HG02798 (cell line): ENCODE data around the gene OR4N2.
"Not testable (repeated sequence)": the region's sequence is repeated elsewhere in the genome, so short reads cannot be mapped to it uniquely, and the experiment has no call there.

Experiments used
- ATAC-seq: cut with Tn5 transposase; IDR thresholded peaks from one replicate; pipeline ENCODE4 v1.9.1; 2021; ENCODE audit warnings: mild to moderate bottlenecking; ENCODE audit not compliant: unreplicated experiment, poor library complexity

The OR4N2 gene, protein sequence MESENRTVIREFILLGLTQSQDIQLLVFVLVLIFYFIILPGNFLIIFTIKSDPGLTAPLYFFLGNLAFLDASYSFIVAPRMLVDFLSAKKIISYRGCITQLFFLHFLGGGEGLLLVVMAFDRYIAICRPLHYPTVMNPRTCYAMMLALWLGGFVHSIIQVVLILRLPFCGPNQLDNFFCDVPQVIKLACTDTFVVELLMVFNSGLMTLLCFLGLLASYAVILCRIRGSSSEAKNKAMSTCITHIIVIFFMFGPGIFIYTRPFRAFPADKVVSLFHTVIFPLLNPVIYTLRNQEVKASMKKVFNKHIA

DNA sequence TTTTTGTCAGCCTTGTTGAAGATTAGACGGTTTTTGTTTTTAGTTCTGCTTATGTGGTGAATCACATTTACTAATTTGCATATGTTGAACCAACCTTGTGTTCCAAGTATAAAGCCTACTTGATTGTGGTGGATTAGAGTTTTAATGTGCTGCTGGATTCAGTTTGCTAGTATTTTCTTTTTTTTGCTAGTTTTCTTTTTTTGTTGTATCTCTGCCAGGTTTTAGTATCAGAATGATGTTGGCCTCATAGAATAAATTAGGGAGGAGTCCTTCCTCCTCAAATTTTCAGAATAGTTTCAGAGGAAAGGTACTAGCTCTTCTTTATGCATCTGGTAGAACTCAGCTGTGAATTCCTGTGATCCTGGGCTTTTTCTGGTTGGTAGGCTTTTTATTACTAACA, at the start of gene OR4N2:
Gene OR4N2, plus strand, starts transcription at position 301 of the 400 bp plus-strand sequence. CDS start 23,679 bp downstream, outside the sequence.
- not testable (repeated sequence) for ATAC-seq

GRCh38 chr14:19754172-19754571, 49.4 kb upstream of the OR4N2 start:
- no peak for ATAC-seq

DNA sequence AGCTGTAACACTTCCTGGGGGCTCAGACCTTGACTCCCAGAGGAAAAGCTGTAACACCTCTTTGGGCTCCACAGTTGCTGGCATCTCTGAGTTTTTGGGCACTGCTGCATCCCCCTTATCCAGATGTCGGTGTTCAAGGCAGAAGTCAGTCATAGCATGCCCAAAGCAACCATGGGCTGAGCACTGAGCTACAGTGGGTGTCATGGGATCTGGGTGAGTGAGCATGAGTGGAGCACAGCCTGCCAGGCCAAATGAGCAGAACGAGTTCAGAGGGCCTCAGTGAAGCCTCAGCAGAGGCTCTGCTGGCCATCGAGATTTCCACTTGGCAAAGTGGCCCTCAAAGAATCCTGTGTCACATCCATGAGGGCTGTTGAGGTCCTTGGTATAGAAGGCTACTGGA, 32.1 kb upstream of the OR4N2 start:
- ATAC-seq = not testable (repeated sequence)

GRCh38 chr14:19771895-19772430, 31.6 kb upstream of the OR4N2 start:
- ATAC-seq = no peak

DNA sequence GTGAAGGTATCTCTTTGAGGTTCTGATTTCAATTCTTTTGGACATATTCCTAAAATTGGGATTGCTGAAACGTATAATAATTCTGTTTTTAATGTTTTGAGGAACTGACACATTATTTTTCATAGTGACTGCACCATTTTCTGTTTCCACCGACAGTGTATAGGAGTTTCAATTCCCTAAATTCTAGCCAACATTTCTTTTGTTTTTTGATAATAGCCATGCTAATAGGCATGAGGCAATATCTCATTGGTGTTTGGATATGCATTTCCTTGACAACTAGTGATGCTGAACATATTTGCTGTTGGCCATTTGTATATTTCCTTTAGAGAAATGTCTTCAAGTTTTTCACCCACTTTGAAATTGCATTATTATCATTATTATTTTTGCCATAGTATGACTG, 31.1 kb upstream of the OR4N2 start:
- not testable (repeated sequence) for ATAC-seq

GRCh38 chr14:19773204-19773603, 30.4 kb upstream of the OR4N2 start, which contains the start of gene OR4M1:
Gene OR4M1 (plus strand): TSS chr14:19773504. CDS start chr14:19780323, 6,819 bp downstream.
- ATAC-seq = not testable (repeated sequence)

- ATAC-seq = no peak
Measured at GRCh38 chr14:19775587-19775986, 28.0 kb upstream of the OR4N2 start.

DNA sequence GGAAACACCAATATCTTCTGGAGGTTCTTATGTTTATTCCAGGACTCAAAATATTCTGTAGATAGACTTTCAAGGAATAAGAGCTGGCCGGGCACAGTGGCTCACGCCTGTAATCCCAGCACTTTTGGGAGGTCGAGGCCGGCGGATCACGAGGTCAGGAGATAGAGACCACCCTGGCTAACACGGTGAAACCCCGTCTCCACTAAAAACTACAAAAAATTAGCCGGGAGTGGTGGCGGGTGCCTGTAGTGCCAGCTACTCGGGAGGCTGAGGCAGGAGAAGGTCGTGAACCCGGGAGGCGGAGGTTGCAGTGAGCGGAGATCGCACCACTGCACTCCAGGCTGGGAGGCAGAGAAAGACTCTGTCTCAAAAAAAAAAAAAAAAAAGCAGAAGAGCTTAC, 17.7 kb upstream of the OR4N2 start:
- ATAC-seq = not testable (repeated sequence)

DNA sequence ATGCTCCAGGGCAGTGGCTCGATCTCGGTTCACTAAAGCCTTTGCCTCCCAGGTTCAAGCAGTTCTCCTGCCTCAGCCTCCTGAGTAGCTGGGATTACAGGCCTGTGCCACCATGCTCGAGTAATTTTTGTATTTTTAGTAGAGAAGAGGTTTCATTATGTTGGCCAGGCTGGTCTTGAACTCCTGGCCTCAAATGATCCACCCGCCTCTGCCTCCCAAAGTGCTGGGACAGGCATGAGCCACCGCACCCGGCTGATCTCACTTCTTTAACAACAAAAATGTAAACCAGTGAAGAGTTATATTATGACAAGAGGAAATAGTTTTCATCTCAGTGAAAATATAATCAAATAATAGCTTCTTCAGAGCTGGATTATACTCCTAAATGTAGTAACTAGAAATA, 16.3 kb upstream of the OR4N2 start:
- not testable (repeated sequence) for ATAC-seq

- ATAC-seq = not testable (repeated sequence)
Measured at GRCh38 chr14:19788150-19788549, 15.4 kb upstream of the OR4N2 start.

GRCh38 chr14:19796520-19797108, 7.0 kb upstream of the OR4N2 start:
- not testable (repeated sequence) for ATAC-seq

GRCh38 chr14:19799880-19800279, 3.7 kb upstream of the OR4N2 start:
- no peak for ATAC-seq

DNA sequence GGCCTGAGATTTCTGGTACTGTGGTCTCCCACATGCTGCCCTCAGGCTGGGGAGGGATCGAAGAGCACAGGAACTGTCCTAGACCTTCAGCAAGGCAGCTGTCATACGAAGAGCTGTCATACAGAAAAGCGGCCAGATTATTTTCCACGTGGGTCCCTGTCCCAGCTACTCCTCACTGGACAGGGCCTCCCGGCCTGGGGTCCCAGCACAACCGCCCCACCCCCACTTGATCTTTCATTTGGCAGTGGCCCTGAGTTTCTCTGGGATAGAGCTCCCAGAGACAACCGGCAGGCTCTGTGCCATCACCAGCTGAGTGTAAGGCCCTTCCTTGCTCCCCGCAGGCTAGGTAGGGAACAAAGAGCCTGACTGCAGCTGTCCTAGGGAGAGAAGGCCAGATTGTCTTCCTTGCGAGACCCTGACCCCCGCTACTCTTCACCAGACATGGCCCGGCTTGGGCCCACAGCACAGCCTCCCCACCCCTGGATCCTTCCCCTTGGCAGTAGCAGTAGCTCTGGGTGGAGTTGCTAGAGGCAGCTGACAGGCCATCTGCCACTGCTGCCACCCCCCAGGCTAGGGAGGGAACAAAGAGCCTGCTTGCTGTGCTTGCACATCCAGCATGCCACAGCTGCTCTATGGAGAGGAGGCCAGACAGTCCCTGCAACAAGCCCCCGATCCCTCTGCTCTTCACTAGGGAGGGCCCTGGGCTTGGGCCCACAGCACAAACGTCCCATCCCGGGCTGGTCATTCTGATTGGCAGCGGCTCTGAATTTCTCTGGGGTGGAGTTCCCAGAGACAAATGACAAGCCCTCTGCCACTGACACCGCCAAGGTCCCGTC, 3.1 kb upstream of the OR4N2 start:
- ATAC-seq = no peak

DNA sequence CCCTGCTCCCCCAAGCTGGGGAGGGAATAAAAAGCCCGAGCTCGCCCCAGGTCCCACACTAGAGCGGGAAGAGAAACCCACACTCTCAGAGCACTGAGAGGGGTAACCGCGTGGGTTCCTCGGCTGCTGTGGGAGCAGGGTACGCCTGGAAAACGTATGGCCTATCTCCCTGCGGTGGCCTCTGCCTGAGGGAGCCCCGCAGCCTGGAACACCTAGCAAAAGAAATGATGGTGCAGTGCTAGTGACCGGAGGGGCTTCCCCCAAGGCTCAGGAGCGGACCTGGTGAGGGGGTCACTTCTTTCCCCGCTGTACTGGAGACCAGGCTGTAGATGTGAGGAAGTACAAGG, 2.5 kb upstream of the OR4N2 start:
- ATAC-seq = no peak

DNA sequence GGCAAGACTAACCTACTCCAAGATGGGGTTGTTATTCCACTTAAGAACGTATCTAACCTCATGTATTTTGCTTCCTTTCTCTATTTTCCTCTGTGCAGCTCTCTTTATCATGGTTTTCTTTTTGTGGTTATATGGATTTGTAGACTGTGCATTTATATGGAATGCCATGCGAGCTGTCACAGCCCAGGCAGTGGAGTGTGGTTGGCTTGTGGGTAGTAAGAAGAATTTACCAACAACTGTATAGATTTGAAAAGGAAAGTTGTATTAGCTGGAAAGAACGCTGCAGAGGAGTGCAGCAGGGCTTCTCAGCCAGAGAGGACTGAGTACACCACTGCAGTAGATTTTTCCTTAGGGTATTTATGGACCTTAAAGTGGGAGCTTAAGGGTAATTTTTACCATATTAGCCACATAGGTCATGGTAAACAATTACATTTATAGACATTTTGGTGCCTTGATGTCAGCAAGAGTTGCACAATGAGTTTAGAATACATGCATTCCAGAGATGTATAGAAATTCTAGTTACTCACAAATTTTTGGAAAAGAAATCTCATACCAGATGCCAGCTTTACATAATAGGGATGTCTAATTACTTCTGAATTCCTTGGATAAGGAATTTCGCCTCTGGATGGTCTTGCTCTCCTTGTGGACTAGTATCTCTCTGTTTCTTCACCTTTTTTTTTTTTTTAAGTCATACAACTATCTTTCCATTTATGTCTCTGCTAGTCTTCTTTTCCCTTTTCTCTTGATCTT, 9.8 kb downstream of the OR4N2 start:
- not testable (repeated sequence) for ATAC-seq

- ATAC-seq = not testable (repeated sequence)
Measured at GRCh38 chr14:19819879-19820278, 16.3 kb downstream of the OR4N2 start.

- ATAC-seq = not testable (repeated sequence)
Measured at GRCh38 chr14:19821016-19821415, 17.4 kb downstream of the OR4N2 start.

- no peak for ATAC-seq
Measured at GRCh38 chr14:19823178-19823577, 19.6 kb downstream of the OR4N2 start.

- ATAC-seq = no peak
Measured at GRCh38 chr14:19823765-19824164, 20.2 kb downstream of the OR4N2 start.

DNA sequence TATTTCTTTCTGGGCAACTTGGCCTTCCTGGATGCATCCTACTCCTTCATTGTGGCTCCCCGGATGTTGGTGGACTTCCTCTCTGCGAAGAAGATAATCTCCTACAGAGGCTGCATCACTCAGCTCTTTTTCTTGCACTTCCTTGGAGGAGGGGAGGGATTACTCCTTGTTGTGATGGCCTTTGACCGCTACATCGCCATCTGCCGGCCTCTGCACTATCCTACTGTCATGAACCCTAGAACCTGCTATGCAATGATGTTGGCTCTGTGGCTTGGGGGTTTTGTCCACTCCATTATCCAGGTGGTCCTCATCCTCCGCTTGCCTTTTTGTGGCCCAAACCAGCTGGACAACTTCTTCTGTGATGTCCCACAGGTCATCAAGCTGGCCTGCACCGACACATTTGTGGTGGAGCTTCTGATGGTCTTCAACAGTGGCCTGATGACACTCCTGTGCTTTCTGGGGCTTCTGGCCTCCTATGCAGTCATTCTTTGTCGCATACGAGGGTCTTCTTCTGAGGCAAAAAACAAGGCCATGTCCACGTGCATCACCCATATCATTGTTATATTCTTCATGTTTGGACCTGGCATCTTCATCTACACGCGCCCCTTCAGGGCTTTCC, 24.2 kb downstream of the OR4N2 start:
- ATAC-seq = not testable (repeated sequence)
